HL-60 (cell line): ENCODE data around the gene TADA2A.
"Not testable (repeated sequence)": the region's sequence is repeated elsewhere in the genome, so short reads cannot be mapped to it uniquely, and the experiment has no call there.

ENCODE experiments used
- DNase-seq, 2 experiments: peaks; one replicate each; pipeline ENCODE4 v3.0.0-alpha.2; 2010 to 2020; ENCODE audit warnings: low read depth in 1 of 2, low spot score in 1 of 2
- H3K27ac ChIP-seq: fragments of 250-450 bp; sonication (Bioruptor Pico); replicated peaks from 2 replicates; pipeline ENCODE4 v1.5.1; 2020; ENCODE audit warnings: mild to moderate bottlenecking, moderate library complexity
- H3K27me3 ChIP-seq: fragments of 250-450 bp; sonication (Bioruptor Pico); 2 replicates; pipeline ENCODE4 v1.5.1; 2021; ENCODE audit warnings: mild to moderate bottlenecking, moderate library complexity; ENCODE audit not compliant: insufficient read depth, poor library complexity, severe bottlenecking
- H3K4me3 ChIP-seq: replicated peaks from 2 replicates; pipeline ENCODE4 v1.5.1; 2011; ENCODE audit warnings: mild to moderate bottlenecking, control low read depth, low read length; ENCODE audit not compliant: insufficient read depth
- CTCF ChIP-seq: IDR thresholded peaks from one replicate; pipeline ENCODE4 v1.5.1; 2011; ENCODE audit warnings: low read length, control low read depth, inconsistent platforms; ENCODE audit not compliant: insufficient read depth
- GABPA ChIP-seq: IDR thresholded peaks from 2 replicates; pipeline ENCODE4 v1.6.1; 2012; ENCODE audit warnings: low read depth
- POLR2AphosphoS5 ChIP-seq: IDR thresholded peaks from 2 replicates; pipeline ENCODE4 v1.6.1; 2012; ENCODE audit warnings: low read depth
- REST ChIP-seq: IDR thresholded peaks from 2 replicates; pipeline ENCODE4 v1.6.1; 2012; ENCODE audit warnings: low read depth; ENCODE audit not compliant: insufficient replicate concordance
- SPI1 ChIP-seq: IDR thresholded peaks from 2 replicates; pipeline ENCODE4 v1.6.1; 2012; ENCODE audit warnings: low read depth, mild to moderate bottlenecking, borderline replicate concordance

The TADA2A gene

GRCh38 chr17:37447641-37448040 lies 41.0 kb downstream of the TADA2A start:
- no peak for DNase-seq
- H3K27me3 ChIP-seq: no peaks in the 10 kb centered on the region
- no peak overlapping the region for H3K4me3 ChIP-seq
- no peak overlapping the region for H3K27ac ChIP-seq
- no peak for TF ChIP-seq SPI1
- TF ChIP-seq CTCF: no peak
- TF ChIP-seq POLR2AphosphoS5: no peak
- TF ChIP-seq GABPA: no peak
- TF ChIP-seq REST: no peak

- TF ChIP-seq REST (no peak), POLR2AphosphoS5 (no peak), SPI1 (no peak), GABPA (no peak), CTCF (no peak)
- H3K27ac ChIP-seq: no peak overlapping the region
- H3K27me3 ChIP-seq: no peaks in the 10 kb centered on the region
- no peak for DNase-seq
- H3K4me3 ChIP-seq: no peak overlapping the region
Observed at GRCh38 chr17:37450112-37450511, 43.4 kb downstream of the TADA2A start.

GRCh38 chr17:37457801-37458200 lies 51.1 kb downstream of the TADA2A start:
- H3K4me3 ChIP-seq, DNase-seq, H3K27ac ChIP-seq, H3K27me3 ChIP-seq: not testable (repeated sequence)

- no peak for DNase-seq
- H3K27me3 ChIP-seq: no peaks in the 10 kb centered on the region
- H3K27ac ChIP-seq: no peak overlapping the region
- no peak overlapping the region for H3K4me3 ChIP-seq
- no peak for TF ChIP-seq SPI1
- no peak for TF ChIP-seq REST
- no peak for TF ChIP-seq CTCF
- TF ChIP-seq POLR2AphosphoS5: no peak
- TF ChIP-seq GABPA: no peak
Observed at GRCh38 chr17:37458805-37459204, 52.1 kb downstream of the TADA2A start.
